Common myeloid progenitor, CD34-positive (primary cell): ENCODE data around the gene THSD7B.
"Not testable (repeated sequence)": the region's sequence is repeated elsewhere in the genome, so short reads cannot be mapped to it uniquely, and the experiment has no call there.

Source experiments
- CTCF ChIA-PET: fragments of 350-600 bp; sonication (Branson Sonifier 250); formaldehyde crosslinking; loops from one replicate; lab custom pipeline; 2021; ENCODE audit warnings: antibody characterized with exemption; lab: Charles Lee
- POLR2A ChIA-PET: fragments of 350-600 bp; sonication (Branson Sonifier 250); formaldehyde crosslinking; loops from one replicate; lab custom pipeline; 2021; ENCODE audit warnings: antibody characterized with exemption; lab: Charles Lee
- DNase-seq, 3 donors: peaks; one replicate each; pipeline versions ENCODE4 v3.0.0 to v3.0.0-alpha.2; 2013
- H3K27ac ChIP-seq, 2 experiments: 1 replicate in 1 of 2; 2 replicates in 1 of 2; pipeline ENCODE4 v1.7.0; 2013; ENCODE audit warnings: inconsistent platforms in 2 of 2, low read length in 2 of 2, mild to moderate bottlenecking in 2 of 2, low read depth in 1 of 2, moderate library complexity in 1 of 2; ENCODE audit not compliant: severe bottlenecking in 2 of 2, insufficient read depth in 1 of 2, poor library complexity in 1 of 2
- H3K27me3 ChIP-seq, 5 experiments: replicated peaks in 2 of 5; 1 replicate in 3 of 5; 2 replicates in 2 of 5; pipeline versions ENCODE4 v1.6.1 to v1.7.0; 2013; ENCODE audit warnings: low read length in 4 of 5, mild to moderate bottlenecking in 2 of 5, moderate library complexity in 2 of 5, inconsistent platforms in 1 of 5; ENCODE audit not compliant: insufficient read depth in 5 of 5, control insufficient read depth in 4 of 5
- H3K36me3 ChIP-seq, 4 experiments: 1 replicate in 2 of 4; 2 replicates in 2 of 4; pipeline versions ENCODE4 v1.6.1 to v1.7.0; 2013; ENCODE audit warnings: low read length in 3 of 4, control low read depth in 1 of 4, mild to moderate bottlenecking in 1 of 4; ENCODE audit not compliant: control insufficient read depth in 4 of 4, insufficient read depth in 4 of 4
- H3K4me1 ChIP-seq, 4 experiments: 1 replicate in 3 of 4; 2 replicates in 1 of 4; pipeline versions ENCODE4 v1.6.1 to v1.7.1; 2013; ENCODE audit warnings: low read length in 3 of 4, mild to moderate bottlenecking in 3 of 4, control low read depth in 1 of 4, inconsistent platforms in 1 of 4, moderate library complexity in 1 of 4; ENCODE audit not compliant: control insufficient read depth in 4 of 4, insufficient read depth in 4 of 4; ENCODE audit errors: control extremely low read depth in 1 of 4
- H3K4me3 ChIP-seq, 7 experiments: 1 replicate in 4 of 7; 2 replicates in 3 of 7; pipeline versions ENCODE4 v1.5.1 to v1.7.0; 2013; ENCODE audit warnings: mild to moderate bottlenecking in 7 of 7, low read length in 6 of 7, moderate library complexity in 6 of 7, inconsistent platforms in 2 of 7, low read depth in 2 of 7, control low read depth in 1 of 7; ENCODE audit not compliant: insufficient read depth in 4 of 7, control insufficient read depth in 1 of 7; ENCODE audit errors: extremely low read depth in 1 of 7
- H3K9me3 ChIP-seq, 5 experiments: 1 replicate in 4 of 5; 2 replicates in 1 of 5; pipeline versions ENCODE4 v1.6.1 to v1.7.1; 2013; ENCODE audit warnings: low read length in 4 of 5, mild to moderate bottlenecking in 2 of 5, inconsistent platforms in 1 of 5, low read depth in 1 of 5, moderate library complexity in 1 of 5; ENCODE audit not compliant: control insufficient read depth in 4 of 5, insufficient read depth in 2 of 5; ENCODE audit errors: control extremely low read depth in 1 of 5
- WGBS: methylation state at CpG from one replicate; pipeline ENCODE4 v1.1.5; 2013; ENCODE audit not compliant: insufficient coverage; 5-methylcytosine and 5-hydroxymethylcytosine counted together

THSD7B gene

GRCh38 chr2:137321566-137321965 lies 556.2 kb downstream of the THSD7B start:
- no peak overlapping the region for H3K27ac ChIP-seq
- ChIA-PET POLR2A (no interaction called here), CTCF (no interaction called here)
- no peaks in the 10 kb centered on the region for H3K36me3 ChIP-seq
- no CpG with 5 or more reads among the region's 1 CpG for WGBS
- H3K4me1 ChIP-seq: no peaks in the 10 kb centered on the region
- H3K9me3 ChIP-seq: no peaks in the 10 kb centered on the region
- no peaks in the 10 kb centered on the region for H3K27me3 ChIP-seq
- DNase-seq: no peak
- no peak overlapping the region for H3K4me3 ChIP-seq

GRCh38 chr2:137331562-137331961 lies 566.2 kb downstream of the THSD7B start:
- POLR2A ChIA-PET, H3K27me3 ChIP-seq, H3K9me3 ChIP-seq, H3K36me3 ChIP-seq, H3K27ac ChIP-seq, DNase-seq, H3K4me3 ChIP-seq, CTCF ChIA-PET, H3K4me1 ChIP-seq: not testable (repeated sequence)
- WGBS: 97% methylated on average over 20 of the region's 25 CpGs

GRCh38 chr2:137333386-137334165 lies 568.2 kb downstream of the THSD7B start:
- no peaks in the 10 kb centered on the region for H3K9me3 ChIP-seq
- no peaks in the 10 kb centered on the region for H3K27me3 ChIP-seq
- no peak for DNase-seq
- H3K4me1 ChIP-seq: no peaks in the 10 kb centered on the region
- H3K4me3 ChIP-seq: no peak overlapping the region
- no peaks in the 10 kb centered on the region for H3K36me3 ChIP-seq
- ChIA-PET POLR2A (no interaction called here), CTCF (no interaction called here)
- H3K27ac ChIP-seq: no peak overlapping the region
- 100% methylated on average over 1 of the region's 4 CpGs for WGBS

- WGBS: no CpG with 5 or more reads among the region's 2 CpGs
- ChIA-PET CTCF (no interaction called here), POLR2A (no interaction called here)
- no peaks in the 10 kb centered on the region for H3K9me3 ChIP-seq
- no peak overlapping the region for H3K4me3 ChIP-seq
- DNase-seq: no peak
- H3K27me3 ChIP-seq: no peaks in the 10 kb centered on the region
- H3K27ac ChIP-seq: no peak overlapping the region
- H3K4me1 ChIP-seq: no peaks in the 10 kb centered on the region
- H3K36me3 ChIP-seq: no peaks in the 10 kb centered on the region
Measured at GRCh38 chr2:137336067-137336466, 570.7 kb downstream of the THSD7B start.

GRCh38 chr2:137339051-137339450 lies 573.7 kb downstream of the THSD7B start:
- POLR2A ChIA-PET: no interaction called here
- Histone ChIP-seq H3K9me3 (no peaks in the 10 kb centered on the region), H3K36me3 (no peaks in the 10 kb centered on the region), H3K27ac (no peak overlapping the region), H3K4me3 (no peak overlapping the region), H3K4me1 (no peaks in the 10 kb centered on the region), H3K27me3 (no peaks in the 10 kb centered on the region)
- no peak for DNase-seq
- WGBS: 94% methylated on average over 2 of the region's 3 CpGs
- CTCF ChIA-PET: no interaction called here

- Histone ChIP-seq H3K27ac (no peak overlapping the region), H3K4me1 (no peaks in the 10 kb centered on the region), H3K36me3 (no peaks in the 10 kb centered on the region), H3K9me3 (no peaks in the 10 kb centered on the region), H3K4me3 (no peak overlapping the region), H3K27me3 (no peaks in the 10 kb centered on the region)
- ChIA-PET CTCF (no interaction called here), POLR2A (no interaction called here)
- no CpG with 5 or more reads among the region's 4 CpGs for WGBS
- no peak for DNase-seq
Measured at GRCh38 chr2:137345994-137346393, 580.6 kb downstream of the THSD7B start.

GRCh38 chr2:137348301-137348700 lies 583.0 kb downstream of the THSD7B start:
- CTCF ChIA-PET: no interaction called here
- Histone ChIP-seq H3K36me3 (no peaks in the 10 kb centered on the region), H3K4me3 (no peak overlapping the region), H3K9me3 (no peaks in the 10 kb centered on the region), H3K27ac (no peak overlapping the region), H3K4me1 (no peaks in the 10 kb centered on the region), H3K27me3 (no peaks in the 10 kb centered on the region)
- POLR2A ChIA-PET: no interaction called here
- WGBS: 86% methylated on average over 1 of the region's 3 CpGs
- no peak for DNase-seq
